HEK293T (cell line): Measurements from ENCODE around the gene SERHL2.
"Not testable (repeated sequence)": the region's sequence is repeated elsewhere in the genome, so short reads cannot be mapped to it uniquely, and the experiment has no call there.

ENCODE experiments used
- FOXM1 ChIP-seq: fragments of 450-650 bp; IDR thresholded peaks from 2 replicates; pipeline ENCODE4 v1.6.1; 2017; ENCODE audit warnings: mild to moderate bottlenecking, borderline replicate concordance
- SP1 ChIP-seq: fragments of 450-650 bp; IDR thresholded peaks from 2 replicates; pipeline ENCODE4 v1.6.1; 2017
- TARDBP ChIP-seq: fragments of 450-650 bp; IDR thresholded peaks from 2 replicates; pipeline ENCODE4 v1.6.1; 2016

DNA sequence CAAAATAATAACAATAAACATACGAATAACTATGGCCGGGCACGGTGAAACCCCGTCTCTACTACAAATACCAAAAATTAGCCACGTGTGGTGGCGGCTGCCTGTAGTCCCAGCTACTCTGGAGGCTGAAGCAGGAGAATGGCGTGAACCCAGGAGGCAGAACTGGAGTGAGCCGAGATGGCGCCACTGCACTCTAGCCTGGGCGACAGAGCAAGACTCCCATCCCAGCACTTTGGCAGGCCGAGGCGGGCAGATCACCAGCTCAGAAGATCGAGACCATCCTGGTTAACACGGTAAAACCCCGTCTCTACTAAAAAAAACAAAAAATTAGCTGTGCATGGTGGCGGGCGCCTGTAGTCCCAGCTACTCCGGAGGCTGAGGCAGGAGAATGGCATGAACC lies 17.1 kb upstream of the SERHL2 start:
- not testable (repeated sequence) for TF ChIP-seq TARDBP, FOXM1, SP1
